Keratinocyte (primary cell): ENCODE results near the gene CHAF1B. TPM values are rescaled to one million over a fixed set of nuclear protein-coding genes. Genes with fewer than 3 reads are reported as not detected.

Experiments used
- DNase-seq: peaks from one replicate; pipeline ENCODE4 v3.0.0-alpha.2; 2011; ENCODE audit warnings: low read depth, missing footprints, low spot score
- FAIRE-seq: peaks from 2 replicates; lab custom pipeline; 2011; peaks lifted over from hg19 to GRCh38; lab: Jason Lieb, UNC
- H2AFZ ChIP-seq: 2 replicates; pipeline ENCODE4 v1.6.0; 2012; ENCODE audit warnings: low read length, control low read depth, inconsistent platforms; ENCODE audit not compliant: control insufficient read depth
- H3K27ac ChIP-seq: 2 replicates; pipeline ENCODE4 v1.5.1; 2011; ENCODE audit warnings: low read length; ENCODE audit not compliant: control insufficient read depth, insufficient read depth
- H3K27me3 ChIP-seq: 3 replicates; pipeline ENCODE4 v1.6.0; 2011; ENCODE audit warnings: low read length; ENCODE audit not compliant: control insufficient read depth, insufficient read depth; ENCODE audit errors: extremely low read depth
- H3K36me3 ChIP-seq, 2 experiments: 2 replicates in 1 of 2; 3 replicates in 1 of 2; pipeline ENCODE4 v1.5.1; 2011; ENCODE audit warnings: low read length in 2 of 2, mild to moderate bottlenecking in 1 of 2; ENCODE audit not compliant: control insufficient read depth in 2 of 2, insufficient read depth in 2 of 2; ENCODE audit errors: extremely low read depth in 1 of 2
- H3K4me1 ChIP-seq: 3 replicates; pipeline ENCODE4 v1.5.1; 2011; ENCODE audit warnings: low read length; ENCODE audit not compliant: control insufficient read depth, insufficient read depth; ENCODE audit errors: extremely low read depth
- H3K4me2 ChIP-seq: 3 replicates; pipeline ENCODE4 v1.6.0; 2011; ENCODE audit warnings: low read depth, low read length; ENCODE audit not compliant: control insufficient read depth, insufficient read depth; ENCODE audit errors: extremely low read depth
- H3K4me3 ChIP-seq, 3 experiments: fragments of 200-600 bp in 1 of 3; sonication (generic) in 1 of 3; 2 replicates in 2 of 3; 3 replicates in 1 of 3; pipeline ENCODE4 v1.5.1; 2011 to 2016; ENCODE audit warnings: low read length in 3 of 3, mild to moderate bottlenecking in 3 of 3, control low read depth in 2 of 3, inconsistent platforms in 1 of 3, low read depth in 1 of 3, mixed read lengths in 1 of 3, mixed run types in 1 of 3, moderate library complexity in 1 of 3; ENCODE audit not compliant: control insufficient read depth in 2 of 3, insufficient read depth in 2 of 3; ENCODE audit errors: extremely low read depth in 1 of 3
- H3K79me2 ChIP-seq: 2 replicates; pipeline ENCODE4 v1.6.0; 2012; ENCODE audit warnings: low read length; ENCODE audit not compliant: control insufficient read depth, insufficient read depth
- H3K9ac ChIP-seq: 3 replicates; pipeline ENCODE4 v1.6.0; 2011; ENCODE audit warnings: low read length; ENCODE audit not compliant: control insufficient read depth, insufficient read depth; ENCODE audit errors: extremely low read depth
- H3K9me1 ChIP-seq: 3 replicates; pipeline ENCODE4 v1.6.0; 2011; ENCODE audit warnings: low read length; ENCODE audit not compliant: control insufficient read depth, insufficient read depth; ENCODE audit errors: extremely low read depth
- H3K9me3 ChIP-seq: 2 replicates; pipeline ENCODE4 v1.5.1; 2012; ENCODE audit warnings: low read depth, low read length; ENCODE audit not compliant: control insufficient read depth
- H4K20me1 ChIP-seq: 3 replicates; pipeline ENCODE4 v1.6.0; 2011; ENCODE audit warnings: low read length; ENCODE audit not compliant: control insufficient read depth, insufficient read depth; ENCODE audit errors: extremely low read depth
- CTCF ChIP-seq, 3 experiments: IDR thresholded peaks in 1 of 3; conservative IDR thresholded peaks in 1 of 3; optimal IDR thresholded peaks in 1 of 3; 2 replicates in 2 of 3; 3 replicates in 1 of 3; pipeline versions ENCODE3 to v1.5.1; 2011; ENCODE audit warnings: low read length in 3 of 3, mild to moderate bottlenecking in 3 of 3, moderate library complexity in 2 of 3, control low read depth in 1 of 3, inconsistent platforms in 1 of 3; ENCODE audit not compliant: insufficient read depth in 2 of 3; ENCODE audit errors: extremely low read depth in 1 of 3
- EZH2 ChIP-seq: IDR thresholded peaks from one replicate; pipeline ENCODE4 v1.6.1; 2012; ENCODE audit warnings: inconsistent platforms, mild to moderate bottlenecking, low read length, moderate library complexity
- dilution Hi-C: fragments of 300-500 bp; cut with MboI; formaldehyde crosslinking; loops from one replicate; pipeline ENCODE4 v1.7.0; 2020; ENCODE audit warnings: low sequenced_read_pairs; ENCODE audit not compliant: extremely low pct_ligation_motif_present
- polyA plus RNA-seq, 5 experiments: library from polyadenylated mRNA; depleted of rRNA in 3 of 5; stranded (reverse) in 3 of 5; stranded (forward) in 1 of 5; unstranded in 1 of 5; fragments of >200 nt; gene quantifications; 1 replicate in 1 of 5; 2 replicates in 3 of 5; 3 replicates in 1 of 5; pipeline versions ENCODE4 v1.2.1 to v1.2.3, GENCODE V29; 2011 to 2012; ENCODE audit warnings: missing spikeins in 2 of 5, low read depth in 1 of 5, low replicate concordance in 1 of 5

CHAF1B gene
- polyA plus RNA-seq, 1 donor (not counting 4 experiments of a cell fraction or from before 2014, with no cell fraction given): 6.8 TPM

GRCh38 chr21:36375994-36376393 lies 9.2 kb upstream of the CHAF1B start:
- Histone ChIP-seq H3K79me2 (peaks cover 3% of the 10 kb centered on the region), H3K36me3 (peaks cover 22 to 28% of the 10 kb centered on the region in 2 experiments), H3K27ac (no peak overlapping the region), H3K4me1 (no peaks in the 10 kb centered on the region), H3K27me3 (no peaks in the 10 kb centered on the region), H3K4me2 (no peak overlapping the region), H3K4me3 (no peak overlapping the region), H4K20me1 (no peaks in the 10 kb centered on the region), H2AFZ (no peak overlapping the region), H3K9ac (no peak overlapping the region), H3K9me3 (no peaks in the 10 kb centered on the region), H3K9me1 (no peaks in the 10 kb centered on the region)
- FAIRE-seq (no peak), DNase-seq (no peak)
- TF ChIP-seq EZH2 (no peak), CTCF (optimal IDR thresholded peaks at IDR 0.05 in 1 of 3, IDR thresholded peaks at IDR 0.05 in 1 of 3, conservative IDR thresholded peaks at IDR 0.05 in 1 of 3; ENCODE audit: extremely low read depth in 1 of 3, insufficient read depth in 2 of 3, low read length in 3 of 3) (no peak)
- dilution Hi-C loops: no loop called here

GRCh38 chr21:36377391-36377842 lies 7.8 kb upstream of the CHAF1B start:
- no peaks in the 10 kb centered on the region for H3K27me3 ChIP-seq
- no peaks in the 10 kb centered on the region for H4K20me1 ChIP-seq
- H3K9ac ChIP-seq: no peak overlapping the region
- no peaks in the 10 kb centered on the region for H3K4me1 ChIP-seq
- no peak overlapping the region for H3K4me3 ChIP-seq
- dilution Hi-C loops: no loop called here
- no peak for TF ChIP-seq EZH2
- TF ChIP-seq CTCF (optimal IDR thresholded peaks at IDR 0.05 in 1 of 3, IDR thresholded peaks at IDR 0.05 in 1 of 3, conservative IDR thresholded peaks at IDR 0.05 in 1 of 3; ENCODE audit: extremely low read depth in 1 of 3, insufficient read depth in 2 of 3, low read length in 3 of 3): no peak
- no peak overlapping the region for H2AFZ ChIP-seq
- FAIRE-seq (no peak), DNase-seq (no peak)
- no peak overlapping the region for H3K27ac ChIP-seq
- H3K79me2 ChIP-seq: no peaks in the 10 kb centered on the region
- no peaks in the 10 kb centered on the region for H3K9me3 ChIP-seq
- no peak overlapping the region for H3K4me2 ChIP-seq
- H3K36me3 ChIP-seq: peaks cover 14 to 26% of the 10 kb centered on the region in 2 experiments
- H3K9me1 ChIP-seq: no peaks in the 10 kb centered on the region
